OCI-LY1 (cell line): Measurements from ENCODE around the gene CSNK1G2.

Experiments
- H2AFZ ChIP-seq: fragments of 200-600 bp; sonication (generic), shearing (Covaris generic); 2 replicates; pipeline ENCODE4 v1.6.0; 2014; ENCODE audit warnings: antibody characterized with exemption, mild to moderate bottlenecking, low read length
- H3F3A ChIP-seq: fragments of 200-600 bp; sonication (generic), shearing (Covaris generic); 2 replicates; pipeline ENCODE4 v1.6.0; 2014; ENCODE audit warnings: mild to moderate bottlenecking, antibody characterized with exemption, low read length, moderate library complexity; ENCODE audit not compliant: insufficient read depth
- H3K27ac ChIP-seq: fragments of 200-600 bp; sonication (generic); 2 replicates; pipeline ENCODE4 v1.5.1; 2014; ENCODE audit warnings: low read length, mixed run types, mild to moderate bottlenecking, low read depth; ENCODE audit not compliant: poor library complexity, severe bottlenecking
- H3K27me3 ChIP-seq: fragments of 200-600 bp; sonication (generic); 2 replicates; pipeline ENCODE4 v1.6.0; 2014; ENCODE audit warnings: antibody characterized with exemption, mild to moderate bottlenecking, low read length, moderate library complexity; ENCODE audit not compliant: insufficient read depth
- H3K36me3 ChIP-seq: fragments of 200-600 bp; sonication (generic); 2 replicates; pipeline ENCODE4 v1.6.1; 2014; ENCODE audit warnings: mild to moderate bottlenecking, antibody characterized with exemption, low read length, moderate library complexity, mixed read lengths; ENCODE audit not compliant: insufficient read depth
- H3K4me1 ChIP-seq: fragments of 200-600 bp; sonication (generic); 2 replicates; pipeline ENCODE4 v1.5.1; 2014; ENCODE audit warnings: mild to moderate bottlenecking, low read length, moderate library complexity; ENCODE audit not compliant: insufficient read depth, severe bottlenecking
- H3K4me2 ChIP-seq: fragments of 200-600 bp; sonication (generic), shearing (Covaris generic); 2 replicates; pipeline ENCODE4 v1.6.1; 2014; ENCODE audit warnings: low read length
- H3K4me3 ChIP-seq: fragments of 200-600 bp; sonication (generic); 2 replicates; pipeline ENCODE4 v1.5.1; 2014; ENCODE audit warnings: low read length, low read depth, mild to moderate bottlenecking, mixed read lengths; ENCODE audit not compliant: poor library complexity, severe bottlenecking
- H3K79me2 ChIP-seq: fragments of 200-600 bp; shearing (Covaris generic); 2 replicates; pipeline ENCODE4 v1.6.1; 2016; ENCODE audit warnings: mixed run types, low read length, mixed read lengths; ENCODE audit not compliant: insufficient read depth
- H3K9ac ChIP-seq: fragments of 200-600 bp; sonication (generic), shearing (Covaris generic); 2 replicates; pipeline ENCODE4 v1.6.1; 2014; ENCODE audit warnings: mild to moderate bottlenecking, low read length, mixed read lengths
- H3K9me2 ChIP-seq: fragments of 200-600 bp; sonication (generic), shearing (Covaris generic); 2 replicates; pipeline ENCODE4 v1.6.1; 2014; ENCODE audit warnings: low read depth, mild to moderate bottlenecking, low read length, mixed read lengths
- H3K9me3 ChIP-seq: fragments of 200-600 bp; shearing (Covaris generic); 2 replicates; pipeline ENCODE4 v1.6.1; 2014; ENCODE audit warnings: low read length, mixed read lengths
- H4K20me1 ChIP-seq: fragments of 200-600 bp; sonication (generic), shearing (Covaris generic); 2 replicates; pipeline ENCODE4 v1.6.0; 2016; ENCODE audit warnings: mild to moderate bottlenecking, low read length; ENCODE audit not compliant: insufficient read depth
- CTCF ChIP-seq: fragments of 200-600 bp; sonication (generic), shearing (Covaris generic); IDR thresholded peaks from 2 replicates; pipeline ENCODE4 v1.5.1; 2017; ENCODE audit warnings: mild to moderate bottlenecking, antibody characterized with exemption, low read length, moderate library complexity, mixed read lengths
- EZH2 ChIP-seq: fragments of 200-600 bp; sonication (generic), shearing (Covaris generic); IDR thresholded peaks from 2 replicates; pipeline ENCODE4 v1.8.0; 2017; ENCODE audit warnings: borderline replicate concordance, mixed run types, mild to moderate bottlenecking, antibody characterized with exemption, low read length, moderate library complexity, mixed read lengths

CSNK1G2 gene

GRCh38 chr19:1999856-2000515 is 59.0 kb downstream of the CSNK1G2 start:
- H3F3A ChIP-seq: no peaks in the 10 kb centered on the region
- H4K20me1 ChIP-seq: no peaks in the 10 kb centered on the region
- H3K4me1 ChIP-seq: no peaks in the 10 kb centered on the region
- H3K9ac ChIP-seq: no peak overlapping the region
- H2AFZ ChIP-seq: no peak overlapping the region
- no peak overlapping the region for H3K4me2 ChIP-seq
- no peak overlapping the region for H3K4me3 ChIP-seq
- peaks cover 15% of the 10 kb centered on the region; the same call in 1 of the 2 replicates for H3K36me3 ChIP-seq
- H3K9me3 ChIP-seq: no peaks in the 10 kb centered on the region
- no peak for TF ChIP-seq CTCF
- H3K27ac ChIP-seq: no peak overlapping the region
- H3K9me2 ChIP-seq: no peaks in the 10 kb centered on the region
- no peaks in the 10 kb centered on the region for H3K79me2 ChIP-seq
- no peaks in the 10 kb centered on the region for H3K27me3 ChIP-seq

GRCh38 chr19:2003874-2004273 is 62.9 kb downstream of the CSNK1G2 start:
- Histone ChIP-seq H2AFZ (no peak overlapping the region), H4K20me1 (no peaks in the 10 kb centered on the region), H3F3A (no peaks in the 10 kb centered on the region), H3K9ac (no peak overlapping the region), H3K4me2 (no peak overlapping the region), H3K36me3 (peaks cover 3% of the 10 kb centered on the region; the same call in 1 of the 2 replicates), H3K27me3 (no peaks in the 10 kb centered on the region), H3K9me3 (no peaks in the 10 kb centered on the region), H3K9me2 (no peaks in the 10 kb centered on the region), H3K4me3 (no peak overlapping the region), H3K79me2 (no peaks in the 10 kb centered on the region), H3K4me1 (no peaks in the 10 kb centered on the region), H3K27ac (no peak overlapping the region)
- TF ChIP-seq EZH2 (no peak), CTCF (no peak)

DNA sequence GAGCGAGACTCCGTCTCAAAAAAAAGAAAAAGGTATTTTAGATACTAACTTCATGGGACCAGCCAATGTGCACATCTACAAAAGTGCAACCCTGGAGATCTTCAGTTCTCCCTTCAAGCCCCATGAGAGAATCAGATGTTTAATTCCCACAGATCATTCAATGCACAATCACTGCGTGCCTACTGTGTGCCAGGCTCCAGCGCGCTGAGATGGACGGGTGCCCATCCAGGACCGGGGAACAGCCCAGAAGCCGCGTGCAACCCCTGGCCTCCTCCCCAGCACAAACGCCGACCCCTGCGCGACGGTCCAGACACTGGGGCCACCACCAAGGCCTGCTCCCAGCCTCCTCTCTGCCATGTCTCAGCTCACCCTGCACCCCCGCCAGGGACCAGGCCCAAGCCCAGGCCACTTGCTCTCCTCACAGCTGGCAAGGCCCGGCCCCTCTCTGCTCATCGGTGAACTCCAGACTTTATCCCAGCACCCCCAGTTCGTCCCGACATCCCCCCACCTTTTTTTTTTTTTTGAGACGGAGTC is 69.2 kb downstream of the CSNK1G2 start:
- H3K9ac ChIP-seq: no peak overlapping the region
- H3K79me2 ChIP-seq: no peaks in the 10 kb centered on the region
- H4K20me1 ChIP-seq: no peaks in the 10 kb centered on the region
- H3K9me3 ChIP-seq: no peaks in the 10 kb centered on the region
- no peak overlapping the region for H2AFZ ChIP-seq
- no peak overlapping the region for H3K27ac ChIP-seq
- H3K4me3 ChIP-seq: no peak overlapping the region
- no peaks in the 10 kb centered on the region for H3F3A ChIP-seq
- no peak for TF ChIP-seq EZH2
- TF ChIP-seq CTCF: no peak
- no peak overlapping the region for H3K4me2 ChIP-seq
- H3K36me3 ChIP-seq: no peaks in the 10 kb centered on the region
- no peaks in the 10 kb centered on the region for H3K9me2 ChIP-seq
- peaks cover 7% of the 10 kb centered on the region for H3K4me1 ChIP-seq
- no peaks in the 10 kb centered on the region for H3K27me3 ChIP-seq
